ENCODE results near the gene C11orf97.

- TF ChIP-seq, protein P1, sequence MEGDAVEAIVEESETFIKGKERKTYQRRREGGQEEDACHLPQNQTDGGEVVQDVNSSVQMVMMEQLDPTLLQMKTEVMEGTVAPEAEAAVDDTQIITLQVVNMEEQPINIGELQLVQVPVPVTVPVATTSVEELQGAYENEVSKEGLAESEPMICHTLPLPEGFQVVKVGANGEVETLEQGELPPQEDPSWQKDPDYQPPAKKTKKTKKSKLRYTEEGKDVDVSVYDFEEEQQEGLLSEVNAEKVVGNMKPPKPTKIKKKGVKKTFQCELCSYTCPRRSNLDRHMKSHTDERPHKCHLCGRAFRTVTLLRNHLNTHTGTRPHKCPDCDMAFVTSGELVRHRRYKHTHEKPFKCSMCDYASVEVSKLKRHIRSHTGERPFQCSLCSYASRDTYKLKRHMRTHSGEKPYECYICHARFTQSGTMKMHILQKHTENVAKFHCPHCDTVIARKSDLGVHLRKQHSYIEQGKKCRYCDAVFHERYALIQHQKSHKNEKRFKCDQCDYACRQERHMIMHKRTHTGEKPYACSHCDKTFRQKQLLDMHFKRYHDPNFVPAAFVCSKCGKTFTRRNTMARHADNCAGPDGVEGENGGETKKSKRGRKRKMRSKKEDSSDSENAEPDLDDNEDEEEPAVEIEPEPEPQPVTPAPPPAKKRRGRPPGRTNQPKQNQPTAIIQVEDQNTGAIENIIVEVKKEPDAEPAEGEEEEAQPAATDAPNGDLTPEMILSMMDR (IDR thresholded peaks at IDR 0.05) = no peak
- TF ChIP-seq EP300 (IDR thresholded peaks at IDR 0.05) = no peak
Observed at GRCh38 chr11:94507485-94507884, 4.8 kb upstream of the C11orf97 start.
